GM12892 (cell line): ENCODE results near the gene UBLCP1.
A peak's percentile ranks its signal among the peaks of the same experiment; 100 is the strongest.
"Not testable (repeated sequence)": the region's sequence is repeated elsewhere in the genome, so short reads cannot be mapped to it uniquely, and the experiment has no call there.

Experiments
- DNase-seq: peaks from one replicate; pipeline ENCODE4 v3.0.0; 2011; ENCODE audit not compliant: insufficient read length
- FAIRE-seq: peaks from 2 replicates; lab custom pipeline; 2011; peaks lifted over from hg19 to GRCh38; lab: Jason Lieb, UNC
- POLR2A ChIP-seq: IDR thresholded peaks from 2 replicates; pipeline ENCODE4 v1.6.1; 2011; ENCODE audit warnings: low read depth, low read length, control low read depth
- POLR2AphosphoS5 ChIP-seq: IDR thresholded peaks from 2 replicates; pipeline ENCODE4 v1.6.1; 2011; ENCODE audit warnings: low read depth, low read length, control low read depth
- TAF1 ChIP-seq: IDR thresholded peaks from 2 replicates; pipeline ENCODE4 v1.6.1; 2011; ENCODE audit warnings: low read depth, mild to moderate bottlenecking, control low read depth, low read length, borderline replicate concordance

The UBLCP1 gene

GRCh38 chr5:159257629-159258283 lies 5.3 kb upstream of the UBLCP1 start:
- no peak for FAIRE-seq

DNA sequence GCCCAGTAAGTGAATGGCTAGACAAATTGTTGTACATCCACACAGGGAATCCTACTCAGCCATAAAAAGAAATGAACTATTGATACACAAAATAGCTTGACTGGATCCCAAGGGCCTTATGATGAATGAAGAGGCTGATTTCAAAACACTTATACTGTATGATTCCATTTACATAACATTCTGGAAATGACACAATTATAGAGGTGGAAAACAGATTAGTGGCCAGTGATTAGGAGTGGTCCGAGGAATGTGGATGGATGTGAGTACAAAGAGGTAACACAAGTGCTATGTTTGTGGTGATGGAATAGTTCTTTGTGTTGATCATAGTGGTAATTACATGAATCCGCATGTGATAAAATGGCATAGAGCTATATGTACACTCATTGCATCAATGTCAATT lies 4.7 kb upstream of the UBLCP1 start:
- DNase-seq = no peak
- TF ChIP-seq TAF1 = no peak
- no peak for TF ChIP-seq POLR2A
- no peak for TF ChIP-seq POLR2AphosphoS5
- FAIRE-seq = no peak

More at GRCh38 chr5:159257629-159258283, 5.3 kb upstream of the UBLCP1 start:
- DNase-seq = no peak
- TF ChIP-seq TAF1 (no peak), POLR2AphosphoS5 (no peak), POLR2A (no peak)

DNA sequence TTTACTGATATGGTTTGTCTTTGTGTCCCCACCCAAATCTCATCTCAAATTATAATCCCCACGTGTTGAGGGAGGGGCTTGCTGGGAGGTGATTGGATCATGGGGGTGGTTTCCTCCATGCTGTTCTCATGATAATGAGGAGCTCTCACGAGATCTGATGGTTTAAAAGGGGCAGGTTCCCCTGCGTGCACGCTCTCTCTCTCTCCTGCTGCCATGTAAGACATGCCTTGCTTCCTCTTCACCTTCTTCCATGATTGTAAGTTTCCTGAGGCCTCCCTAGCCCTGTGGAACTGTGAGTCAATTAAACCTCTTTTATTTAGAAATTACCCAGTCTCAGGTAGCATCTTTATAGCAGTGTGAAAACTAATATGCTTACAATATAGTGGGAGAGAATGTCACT lies 2.9 kb upstream of the UBLCP1 start:
- not testable (repeated sequence) for FAIRE-seq, DNase-seq

- DNase-seq (no peak), FAIRE-seq (no peak)
- no peak for TF ChIP-seq TAF1
- TF ChIP-seq POLR2AphosphoS5 = no peak
- no peak for TF ChIP-seq POLR2A
Measured at GRCh38 chr5:159262472-159262858, 625 bp upstream of the UBLCP1 start.

DNA sequence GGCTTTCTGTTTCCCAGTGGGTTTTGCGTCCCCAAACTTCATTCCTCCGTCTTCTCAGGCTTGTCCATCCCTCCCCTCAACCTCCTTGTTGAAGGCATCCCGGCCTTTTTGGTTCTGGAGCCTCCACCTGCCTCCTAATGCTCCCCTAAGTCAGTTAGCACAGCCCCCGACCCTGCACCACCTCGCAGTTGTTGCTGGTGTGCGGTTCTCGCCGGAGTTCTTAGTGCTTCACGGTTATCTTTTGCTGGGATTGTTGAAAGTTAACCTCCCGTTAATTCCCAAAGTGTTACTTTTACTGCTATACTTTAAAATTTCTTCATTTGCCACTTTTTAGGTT lies 447 bp downstream of the UBLCP1 start:
- FAIRE-seq (no peak), DNase-seq (no peak)
- no peak for TF ChIP-seq TAF1
- TF ChIP-seq POLR2AphosphoS5 = no peak
- TF ChIP-seq POLR2A = no peak

GRCh38 chr5:159266764-159267163 lies 3.7 kb downstream of the UBLCP1 start:
- FAIRE-seq, DNase-seq: not testable (repeated sequence)

DNA sequence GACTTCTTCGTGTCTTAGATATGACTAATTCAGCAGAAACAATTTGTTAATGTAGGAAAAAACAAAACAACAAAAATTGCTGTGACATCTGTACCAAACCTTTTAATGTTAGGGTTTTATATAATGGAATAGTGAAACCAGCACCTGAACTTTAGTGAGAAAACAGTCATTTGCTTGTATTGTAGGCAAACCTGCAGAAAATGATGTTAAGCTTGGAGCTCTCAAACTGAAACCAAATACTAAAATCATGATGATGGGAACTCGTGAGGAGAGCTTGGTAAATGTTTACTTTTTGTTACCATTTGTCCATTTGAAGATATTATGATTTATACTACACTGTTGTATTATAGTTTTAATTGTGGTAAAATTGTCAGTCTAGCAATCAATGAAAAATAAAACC lies 6.6 kb downstream of the UBLCP1 start:
- FAIRE-seq (peak; percentile 42), DNase-seq (no peak)
- no peak for TF ChIP-seq POLR2A
- TF ChIP-seq POLR2AphosphoS5 = no peak
- TF ChIP-seq TAF1 = no peak

DNA sequence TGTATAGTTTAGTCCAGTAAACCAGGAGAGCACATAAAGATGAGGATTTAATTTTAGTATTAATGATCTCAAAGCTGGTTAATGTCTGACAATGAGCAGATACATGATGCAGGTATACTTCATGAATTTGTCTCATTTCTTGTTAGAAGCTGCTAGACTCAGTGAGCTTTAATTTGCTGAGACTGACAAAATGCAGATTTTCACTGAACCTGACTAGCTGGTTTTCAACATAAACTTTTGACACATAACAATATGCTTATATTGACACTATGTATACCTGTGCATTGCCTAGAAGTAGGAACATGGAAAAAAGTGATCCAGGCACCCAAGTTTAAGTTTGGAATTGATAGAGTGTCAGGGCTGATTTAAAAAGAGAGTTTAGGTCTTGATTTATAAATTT lies 10.8 kb downstream of the UBLCP1 start:
- DNase-seq (no peak), FAIRE-seq (no peak)

DNA sequence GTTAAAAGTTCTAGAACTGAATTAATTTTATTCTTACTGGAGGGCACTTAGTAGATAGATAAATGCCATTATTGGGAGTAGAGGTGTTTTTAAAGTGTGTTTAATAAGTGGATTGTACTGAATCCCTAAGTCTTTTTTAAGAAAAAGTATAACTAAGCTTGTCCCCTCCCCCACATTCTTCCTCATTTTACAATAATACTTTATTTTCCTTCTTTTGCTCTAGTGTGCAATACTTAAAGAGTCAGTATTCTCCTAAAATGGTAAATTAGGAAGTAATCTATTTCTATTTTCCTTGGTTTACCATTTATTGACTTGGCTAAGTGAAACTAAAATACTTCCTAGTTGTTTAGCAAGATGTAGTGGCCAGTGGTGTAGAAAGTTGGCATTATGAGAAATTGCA lies 11.6 kb downstream of the UBLCP1 start:
- TF ChIP-seq TAF1 = no peak
- TF ChIP-seq POLR2A = no peak
- TF ChIP-seq POLR2AphosphoS5 = no peak
- no peak for FAIRE-seq
- no peak for DNase-seq

More for the DNA sequence above, 10.8 kb downstream of the UBLCP1 start:
- TF ChIP-seq TAF1 (no peak), POLR2AphosphoS5 (no peak), POLR2A (no peak)

DNA sequence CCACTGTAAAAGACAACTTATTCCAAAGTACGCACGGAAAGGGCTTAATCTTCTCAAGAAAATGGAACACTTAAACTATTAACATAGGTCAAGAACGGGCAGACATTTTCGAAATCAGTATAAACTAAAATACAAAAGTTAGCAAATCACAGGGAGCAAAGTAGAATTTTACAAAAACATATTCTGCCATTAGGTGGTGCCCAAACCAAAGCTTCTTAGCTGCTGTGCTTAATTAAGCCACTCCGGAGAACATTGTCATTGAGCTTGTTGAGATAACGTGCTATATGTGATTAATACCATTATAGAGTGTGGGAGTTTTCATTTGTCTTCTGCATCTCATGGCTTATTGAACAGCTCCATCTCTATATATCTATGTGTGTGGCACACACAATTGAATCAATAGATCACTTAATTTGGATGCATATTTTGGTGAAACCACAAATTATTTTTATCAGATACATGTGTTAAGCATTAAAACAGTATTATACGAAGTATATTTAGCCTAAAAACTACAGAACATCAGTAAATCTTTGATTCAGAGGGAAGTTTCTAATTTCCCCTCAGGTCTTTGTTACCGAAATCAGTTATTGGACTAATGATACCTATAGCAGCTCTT lies 23.4 kb downstream of the UBLCP1 start:
- TF ChIP-seq TAF1 (no peak), POLR2AphosphoS5 (no peak), POLR2A (no peak)
- DNase-seq (no peak), FAIRE-seq (peak; percentile 86)

- no peak for TF ChIP-seq POLR2AphosphoS5
- no peak for TF ChIP-seq TAF1
- no peak for TF ChIP-seq POLR2A
- FAIRE-seq (no peak), DNase-seq (no peak)
Measured at GRCh38 chr5:159290741-159291140, 27.7 kb downstream of the UBLCP1 start.

- no peak for DNase-seq
- no peak for FAIRE-seq
- TF ChIP-seq POLR2A (no peak), POLR2AphosphoS5 (no peak), TAF1 (no peak)
Measured at GRCh38 chr5:159294921-159295320, 31.8 kb downstream of the UBLCP1 start.

DNA sequence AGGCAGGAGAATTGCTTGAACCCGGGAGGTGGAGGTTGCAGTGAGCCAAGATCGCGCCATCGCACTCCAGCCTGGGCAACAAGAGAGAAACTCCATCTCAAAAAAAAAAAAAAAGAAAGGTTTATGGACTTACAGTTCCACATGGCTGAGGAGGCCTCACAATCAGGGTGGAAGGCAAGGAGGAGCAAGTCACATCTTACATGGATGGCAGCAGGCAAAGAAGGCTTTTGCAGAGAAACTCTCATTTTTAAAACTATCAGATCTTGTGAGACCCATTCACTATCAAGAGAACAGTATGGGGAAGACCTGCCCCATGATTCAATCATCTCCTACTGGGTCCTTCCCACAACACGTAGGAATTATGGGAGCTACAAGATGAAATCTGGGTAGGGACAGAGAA lies 34.2 kb downstream of the UBLCP1 start:
- DNase-seq, FAIRE-seq: not testable (repeated sequence)
